SK-N-SH (cell line): ENCODE data around the gene TNFRSF14. TPM values are rescaled to one million over a fixed set of nuclear protein-coding genes. Genes with fewer than 3 reads are reported as not detected.

Source experiments
- CTCF ChIA-PET: fragments of 300-600, 350-600 bp; formaldehyde crosslinking; extraction: SDS; loops from one replicate; lab custom pipeline; 2021; lab: Yijun Ruan, JAX
- POLR2A ChIA-PET: fragments of 350-600 bp; sonication (Branson Sonifier 250); formaldehyde crosslinking; extraction: SDS; loops from one replicate; lab custom pipeline; 2020; ENCODE audit warnings: antibody characterized with exemption, inconsistent platforms; lab: Yijun Ruan, JAX
- DNase-seq: peaks from one replicate; pipeline ENCODE4 v3.0.0; 2012
- H2AFZ ChIP-seq: fragments of 200-600 bp; sonication (generic); 2 replicates; pipeline ENCODE4 v1.8.1; 2016; ENCODE audit warnings: antibody characterized with exemption, mild to moderate bottlenecking, low read depth
- H3F3A ChIP-seq: fragments of 200-600 bp; sonication (generic); replicated peaks from 2 replicates; pipeline ENCODE3; 2016; ENCODE audit warnings: antibody characterized with exemption, mild to moderate bottlenecking; ENCODE audit not compliant: insufficient read depth
- H3K27ac ChIP-seq, 2 experiments: fragments of 200-500 bp in 1 of 2; fragments of 200-600 bp in 1 of 2; sonication (Bioruptor generic) in 1 of 2; sonication (generic), shearing (Covaris generic) in 1 of 2; 2 replicates each; pipeline versions ENCODE4 v1.5.1 to v1.6.1; 2014 to 2016; ENCODE audit warnings: low read depth in 2 of 2, inconsistent platforms in 1 of 2, low read length in 1 of 2, mild to moderate bottlenecking in 1 of 2, mixed read lengths in 1 of 2
- H3K27me3 ChIP-seq: fragments of 200-600 bp; sonication (generic), shearing (Covaris generic); 2 replicates; pipeline ENCODE4 v1.6.1; 2016; ENCODE audit warnings: mixed run types; ENCODE audit not compliant: insufficient read depth
- H3K36me3 ChIP-seq, 2 experiments: fragments of 200-500 bp in 1 of 2; fragments of 200-600 bp in 1 of 2; sonication (Bioruptor generic) in 1 of 2; sonication (generic) in 1 of 2; replicated peaks in 1 of 2; 2 replicates each; pipeline versions ENCODE3 to v1.5.1; 2014 to 2016; ENCODE audit warnings: low read length in 1 of 2, mild to moderate bottlenecking in 1 of 2; ENCODE audit not compliant: insufficient read depth in 2 of 2, control insufficient read depth in 1 of 2
- H3K4me1 ChIP-seq, 2 experiments: fragments of 200-500 bp in 1 of 2; fragments of 200-600 bp in 1 of 2; sonication (Bioruptor generic) in 1 of 2; sonication (generic), shearing (Covaris generic) in 1 of 2; 2 replicates each; pipeline versions ENCODE4 v1.5.1 to v1.6.1; 2014 to 2016; ENCODE audit warnings: low read depth in 1 of 2, low read length in 1 of 2, mixed run types in 1 of 2; ENCODE audit not compliant: insufficient read depth in 2 of 2, control insufficient read depth in 1 of 2
- H3K4me2 ChIP-seq: fragments of 200-600 bp; sonication (generic), shearing (Covaris generic); 2 replicates; pipeline ENCODE4 v1.6.1; 2017; ENCODE audit warnings: mixed run types
- H3K4me3 ChIP-seq, 2 experiments: fragments of 200-500 bp in 1 of 2; fragments of 200-600 bp in 1 of 2; sonication (Bioruptor generic) in 1 of 2; sonication (generic), shearing (Covaris generic) in 1 of 2; 2 replicates each; pipeline versions ENCODE4 v1.5.1 to v1.8.1; 2014 to 2016; ENCODE audit warnings: low read depth in 2 of 2, inconsistent platforms in 1 of 2, low read length in 1 of 2, mild to moderate bottlenecking in 1 of 2, mixed read lengths in 1 of 2, moderate library complexity in 1 of 2
- H3K79me2 ChIP-seq: fragments of 200-600 bp; sonication (generic); 2 replicates; pipeline ENCODE4 v1.8.1; 2017; ENCODE audit warnings: mild to moderate bottlenecking; ENCODE audit not compliant: insufficient read depth
- H3K9ac ChIP-seq: fragments of 200-600 bp; sonication (generic); 2 replicates; pipeline ENCODE4 v1.6.1; 2017; ENCODE audit warnings: mixed run types
- H3K9me2 ChIP-seq: fragments of 200-600 bp; sonication (generic); 2 replicates; pipeline ENCODE4 v1.6.1; 2017; ENCODE audit warnings: mixed run types
- H3K9me3 ChIP-seq: fragments of 200-600 bp; sonication (generic); 2 replicates; pipeline ENCODE4 v1.6.1; 2017; ENCODE audit warnings: mixed run types, mild to moderate bottlenecking, moderate library complexity
- H4K20me1 ChIP-seq: fragments of 200-600 bp; sonication (generic); 2 replicates; pipeline ENCODE4 v1.6.1; 2017; ENCODE audit warnings: mild to moderate bottlenecking, mixed run types; ENCODE audit not compliant: insufficient read depth
- CHD2 ChIP-seq: fragments of 150-350 bp; IDR thresholded peaks from 2 replicates; pipeline ENCODE4 v1.6.1; 2018; ENCODE audit warnings: low read length; ENCODE audit not compliant: partially characterized antibody
- ELF1 ChIP-seq: IDR thresholded peaks from 2 replicates; pipeline ENCODE4 v1.4.0; 2012
- EP300 ChIP-seq, 2 experiments: IDR thresholded peaks; 2 replicates each; pipeline versions ENCODE4 v1.4.0 to v1.6.1; 2012; ENCODE audit warnings: borderline replicate concordance in 1 of 2, low read depth in 1 of 2, low read length in 1 of 2
- FOSL2 ChIP-seq: IDR thresholded peaks from 2 replicates; pipeline ENCODE4 v1.4.0; 2012; ENCODE audit warnings: low read depth, mild to moderate bottlenecking, moderate library complexity, borderline replicate concordance
- FOXJ3 ChIP-seq: sonication (generic); formaldehyde crosslinking; IDR thresholded peaks from 2 replicates; pipeline ENCODE4 v1.5.1; 2020; ENCODE audit warnings: mild to moderate bottlenecking, missing genetic modification reagents
- FOXM1 ChIP-seq: IDR thresholded peaks from 2 replicates; pipeline ENCODE4 v1.4.0; 2012; ENCODE audit warnings: low read depth, mild to moderate bottlenecking
- JUND ChIP-seq: IDR thresholded peaks from 2 replicates; pipeline ENCODE4 v1.4.0; 2012
- MAX ChIP-seq: IDR thresholded peaks from 2 replicates; pipeline ENCODE4 v1.4.0; 2012; ENCODE audit warnings: low read depth
- NFIC ChIP-seq: IDR thresholded peaks from 2 replicates; pipeline ENCODE4 v1.4.0; 2012; ENCODE audit warnings: borderline replicate concordance
- NRF1 ChIP-seq: IDR thresholded peaks from 2 replicates; pipeline ENCODE4 v1.6.1; 2012; ENCODE audit warnings: low read depth, mild to moderate bottlenecking, low read length
- POLR2AphosphoS5 ChIP-seq: IDR thresholded peaks from 2 replicates; pipeline ENCODE4 v1.6.1; 2012; ENCODE audit warnings: low read depth, low read length
- RAD21 ChIP-seq: IDR thresholded peaks from 2 replicates; pipeline ENCODE4 v1.6.1; 2012; ENCODE audit warnings: mild to moderate bottlenecking, low read length
- REST ChIP-seq: IDR thresholded peaks from 2 replicates; pipeline ENCODE4 v1.6.1; 2012; ENCODE audit warnings: mild to moderate bottlenecking, low read depth, low read length, moderate library complexity
- RXRA ChIP-seq: IDR thresholded peaks from 2 replicates; pipeline ENCODE4 v1.4.0; 2012; ENCODE audit warnings: low read depth, mild to moderate bottlenecking, borderline replicate concordance
- SMC3 ChIP-seq: IDR thresholded peaks from 2 replicates; pipeline ENCODE4 v1.6.1; 2012; ENCODE audit warnings: low read depth, low read length, improper control_type of control experiment
- TAF1 ChIP-seq: IDR thresholded peaks from 2 replicates; pipeline ENCODE4 v1.6.1; 2012; ENCODE audit warnings: low read depth, mild to moderate bottlenecking, low read length, moderate library complexity, borderline replicate concordance
- TEAD4 ChIP-seq: IDR thresholded peaks from 2 replicates; pipeline ENCODE4 v1.4.0; 2012; ENCODE audit warnings: mild to moderate bottlenecking, borderline replicate concordance; ENCODE audit not compliant: insufficient read depth
- USF1 ChIP-seq: IDR thresholded peaks from 2 replicates; pipeline ENCODE4 v1.4.0; 2012; ENCODE audit warnings: low read depth, borderline replicate concordance
- USF2 ChIP-seq: fragments of 150-350 bp; IDR thresholded peaks from 2 replicates; pipeline ENCODE4 v1.6.1; 2017; ENCODE audit warnings: antibody characterized with exemption, low read length, low read depth, borderline replicate concordance
- YY1 ChIP-seq: IDR thresholded peaks from 2 replicates; pipeline ENCODE4 v1.4.0; 2012; ENCODE audit warnings: low read depth, mild to moderate bottlenecking
- WGBS: methylation state at CpG from one replicate; pipeline ENCODE4 v1.1.6; 2017; ENCODE audit warnings: low lambda C conversion rate; 5-methylcytosine and 5-hydroxymethylcytosine counted together
- polyA plus RNA-seq, 3 experiments: library from polyadenylated mRNA; depleted of rRNA; stranded (reverse); fragments of >200 nt; gene quantifications; 2 replicates each; pipeline ENCODE4 v1.2.3, GENCODE V29; 2012

Gene TNFRSF14
- polyA plus RNA-seq, 1 of the 3 experiments (the other 2 are of a cell fraction), result 0.28 TPM

- DNase-seq, result no peak
- Histone ChIP-seq H3K4me2 (no peak overlapping the region), H3F3A (no peaks in the 10 kb centered on the region), H3K27me3 (no peaks in the 10 kb centered on the region), H3K9me3 (no peaks in the 10 kb centered on the region), H3K79me2 (no peaks in the 10 kb centered on the region; the same call in 1 of the 2 replicates), H3K9me2 (no peaks in the 10 kb centered on the region), H2AFZ (no peak overlapping the region), H3K27ac (no peak overlapping the region), H4K20me1 (no peaks in the 10 kb centered on the region), H3K4me1 (peaks cover 0 to 23% of the 10 kb centered on the region in 2 experiments; a peak in 2 of 4 replicates), H3K9ac (no peak overlapping the region), H3K36me3 (peaks cover 0 to 5% of the 10 kb centered on the region in 2 experiments), H3K4me3 (no peak overlapping the region)
- TF ChIP-seq SMC3, result no peak
- no peak for TF ChIP-seq MAX
- no peak for TF ChIP-seq FOXM1
- no peak for TF ChIP-seq RXRA
- no peak for TF ChIP-seq FOSL2
- TF ChIP-seq TAF1, result no peak
- no peak for TF ChIP-seq YY1
- TF ChIP-seq TEAD4, result no peak
- TF ChIP-seq JUND, result no peak
- no peak for TF ChIP-seq POLR2AphosphoS5
- no peak for TF ChIP-seq RAD21
- TF ChIP-seq REST, result no peak
- no peak for TF ChIP-seq USF2
- TF ChIP-seq CHD2, result no peak
- TF ChIP-seq FOXJ3, result no peak
- TF ChIP-seq EP300 (IDR thresholded peaks at IDR 0.05; ENCODE audit: borderline replicate concordance in 1 of 2, low read depth in 1 of 2, low read length in 1 of 2), result no peak
- no peak for TF ChIP-seq ELF1
- TF ChIP-seq NRF1, result no peak
- TF ChIP-seq NFIC, result no peak
- TF ChIP-seq USF1, result no peak
- CTCF ChIA-PET, result no interaction called here
- 85% methylated on average over 5 of the region's 5 CpGs for WGBS
- POLR2A ChIA-PET, result no interaction called here
Measured at GRCh38 chr1:2591233-2591580, 35.0 kb downstream of the TNFRSF14 start.
